Measurements from ENCODE around the gene GAS1.

GRCh38 chr9:86938780-86939179 is 8.5 kb downstream of the GAS1 start:
- no peak for TF ChIP-seq CTCF (conservative IDR thresholded peaks at IDR 0.05)
- no peak for TF ChIP-seq ZFX (IDR thresholded peaks at IDR 0.05)

Measured in C4-2B (cell line).